CD4-positive, alpha-beta T cell (primary cell): Measurements from ENCODE around the gene FSCN2. TPM values are rescaled to one million over a fixed set of nuclear protein-coding genes. Genes with fewer than 3 reads are reported as not detected.

ENCODE experiments used
- ATAC-seq: fragments of 200-7000 bp; cut with Tn5 transposase; one replicate; pipeline ENCODE4 v1.10.0; 2022; ENCODE audit warnings: mild to moderate bottlenecking; ENCODE audit not compliant: poor library complexity
- CTCF ChIA-PET: fragments of 350-600 bp; sonication (Branson Sonifier 250); formaldehyde crosslinking; loops from one replicate; lab custom pipeline; 2021; ENCODE audit warnings: antibody characterized with exemption, inconsistent platforms; lab: Charles Lee
- POLR2A ChIA-PET: fragments of 350-600 bp; sonication (Branson Sonifier 250); formaldehyde crosslinking; loops from one replicate; lab custom pipeline; 2021; ENCODE audit warnings: antibody characterized with exemption, inconsistent platforms; lab: Charles Lee
- DNase-seq, 14 experiments: peaks; one replicate each; pipeline ENCODE4 v3.0.0-alpha.2; 2013 to 2020; ENCODE audit warnings: mixed read lengths in 2 of 14
- H3K27ac ChIP-seq, 2 donors: one replicate each; pipeline versions ENCODE4 v1.5.1 to v1.7.0; 2013; ENCODE audit warnings: low read length in 2 of 2, low read depth in 1 of 2, mild to moderate bottlenecking in 1 of 2
- H3K27me3 ChIP-seq, 2 experiments: 1 replicate in 1 of 2; 2 replicates in 1 of 2; pipeline versions ENCODE4 v1.6.1 to v1.7.0; 2013; ENCODE audit warnings: low read length in 2 of 2, control low read depth in 1 of 2, mild to moderate bottlenecking in 1 of 2, moderate library complexity in 1 of 2; ENCODE audit not compliant: insufficient read depth in 2 of 2, control insufficient read depth in 1 of 2
- H3K36me3 ChIP-seq: one replicate; pipeline ENCODE4 v1.6.1; 2013; ENCODE audit warnings: low read length, control low read depth; ENCODE audit not compliant: insufficient read depth
- H3K4me1 ChIP-seq: one replicate; pipeline ENCODE4 v1.6.1; 2013; ENCODE audit warnings: low read length, control low read depth; ENCODE audit not compliant: insufficient read depth
- H3K4me3 ChIP-seq: one replicate; pipeline ENCODE4 v1.5.1; 2013; ENCODE audit warnings: mild to moderate bottlenecking, low read length, moderate library complexity
- H3K9me3 ChIP-seq, 2 experiments: 1 replicate in 1 of 2; 2 replicates in 1 of 2; pipeline versions ENCODE4 v1.6.1 to v1.7.0; 2013; ENCODE audit warnings: low read length in 2 of 2, mild to moderate bottlenecking in 2 of 2, control low read depth in 1 of 2, moderate library complexity in 1 of 2; ENCODE audit not compliant: control insufficient read depth in 1 of 2, insufficient read depth in 1 of 2
- H3K27ac Mint-ChIP-seq: one replicate; pipeline ENCODE4 v1.8.0; 2020; ENCODE audit warnings: mixed read lengths
- H3K27me3 Mint-ChIP-seq: one replicate; pipeline ENCODE4 v1.8.0; 2021; ENCODE audit warnings: mixed read lengths
- H3K36me3 Mint-ChIP-seq: one replicate; pipeline ENCODE4 v1.8.0; 2021; ENCODE audit warnings: low read depth, mixed read lengths
- H3K4me1 Mint-ChIP-seq: one replicate; pipeline ENCODE4 v1.8.0; 2021; ENCODE audit warnings: low read depth, mixed read lengths
- H3K4me3 Mint-ChIP-seq: one replicate; pipeline ENCODE4 v1.8.0; 2020; ENCODE audit warnings: mild to moderate bottlenecking, mixed read lengths
- H3K9me3 Mint-ChIP-seq: one replicate; pipeline ENCODE4 v1.8.0; 2020; ENCODE audit warnings: mixed read lengths
- intact Hi-C, 2 experiments: fragments of 100-400 bp; cut with DNase I in 1 of 2; cut with micrococcal nuclease in 1 of 2; formaldehyde crosslinking; loops; one replicate each; pipeline versions ENCODE4 v1.15.1 to v1.9.0; 2023 to 2025; cut with DNase I, micrococcal nuclease
- total RNA-seq, 174 experiments: library from RNA in 2 of 174; stranded (reverse) in 2 of 174; gene quantifications; one replicate each; pipeline ENCODE4 v1.2.3 and lab custom pipeline; 2021 to 2026
- TF ChIP-seq, protein P1 (sequence below): fragments of 200-600 bp; IDR thresholded peaks from one replicate; pipeline ENCODE4 v1.8.0; 2022; ENCODE audit warnings: antibody characterized with exemption, mild to moderate bottlenecking

FSCN2 gene
- total RNA-seq, 2 experiments from 2014 or later: 1.0 to 1.1 TPM

DNA sequence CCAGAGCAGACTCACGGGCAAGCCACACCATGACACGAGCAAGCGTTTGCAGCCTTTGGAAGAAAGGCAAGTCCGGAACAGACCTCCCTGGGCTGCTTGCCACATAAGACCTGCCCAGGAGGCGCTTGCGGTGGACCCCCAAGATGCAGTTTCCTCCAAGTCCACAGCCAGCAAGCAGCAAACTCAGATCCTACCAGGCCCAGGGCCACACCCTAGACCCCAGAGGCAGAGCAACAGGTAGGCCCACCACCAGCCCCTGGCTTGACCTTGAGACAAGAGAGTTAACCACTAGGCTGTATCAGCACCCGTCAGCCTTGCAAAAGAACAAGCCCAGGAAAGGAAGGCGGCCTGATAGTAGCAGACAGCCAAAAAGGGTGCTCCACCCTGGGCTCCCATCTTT, 21.6 kb downstream of the FSCN2 start:
- Mint-ChIP-seq H3K4me1 (peaks cover 30% of the 10 kb centered on the region), H3K27me3 (no peaks in the 10 kb centered on the region), H3K27ac (no peak overlapping the region), H3K4me3 (peak overlapping the region; percentile 90), H3K36me3 (peaks cover 29% of the 10 kb centered on the region), H3K9me3 (no peaks in the 10 kb centered on the region)
- no peak for ATAC-seq
- H3K27ac ChIP-seq: no peak overlapping the region
- H3K4me3 ChIP-seq: no peak overlapping the region
- ChIA-PET POLR2A (interaction anchor here (5.2 kb wide), 1 partner anchor 37 kb away, joined by 93 read pairs; the partner anchor contains the start of gene ACTG1), CTCF (no interaction called here)
- no peak for DNase-seq
- TF ChIP-seq, protein P1, sequence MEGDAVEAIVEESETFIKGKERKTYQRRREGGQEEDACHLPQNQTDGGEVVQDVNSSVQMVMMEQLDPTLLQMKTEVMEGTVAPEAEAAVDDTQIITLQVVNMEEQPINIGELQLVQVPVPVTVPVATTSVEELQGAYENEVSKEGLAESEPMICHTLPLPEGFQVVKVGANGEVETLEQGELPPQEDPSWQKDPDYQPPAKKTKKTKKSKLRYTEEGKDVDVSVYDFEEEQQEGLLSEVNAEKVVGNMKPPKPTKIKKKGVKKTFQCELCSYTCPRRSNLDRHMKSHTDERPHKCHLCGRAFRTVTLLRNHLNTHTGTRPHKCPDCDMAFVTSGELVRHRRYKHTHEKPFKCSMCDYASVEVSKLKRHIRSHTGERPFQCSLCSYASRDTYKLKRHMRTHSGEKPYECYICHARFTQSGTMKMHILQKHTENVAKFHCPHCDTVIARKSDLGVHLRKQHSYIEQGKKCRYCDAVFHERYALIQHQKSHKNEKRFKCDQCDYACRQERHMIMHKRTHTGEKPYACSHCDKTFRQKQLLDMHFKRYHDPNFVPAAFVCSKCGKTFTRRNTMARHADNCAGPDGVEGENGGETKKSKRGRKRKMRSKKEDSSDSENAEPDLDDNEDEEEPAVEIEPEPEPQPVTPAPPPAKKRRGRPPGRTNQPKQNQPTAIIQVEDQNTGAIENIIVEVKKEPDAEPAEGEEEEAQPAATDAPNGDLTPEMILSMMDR: no peak
- H3K9me3 ChIP-seq: no peaks in the 10 kb centered on the region
- H3K27me3 ChIP-seq: no peaks in the 10 kb centered on the region
- peaks cover 41% of the 10 kb centered on the region for H3K4me1 ChIP-seq
- peaks cover 35% of the 10 kb centered on the region for H3K36me3 ChIP-seq
- intact Hi-C loops: loop anchor here in 1 of 2 experiments (5.0 kb wide), 2 partner anchors 313 to 558 kb away; partner anchors contain the start of genes CHMP6, NDUFAF8 and TEPSIN

DNA sequence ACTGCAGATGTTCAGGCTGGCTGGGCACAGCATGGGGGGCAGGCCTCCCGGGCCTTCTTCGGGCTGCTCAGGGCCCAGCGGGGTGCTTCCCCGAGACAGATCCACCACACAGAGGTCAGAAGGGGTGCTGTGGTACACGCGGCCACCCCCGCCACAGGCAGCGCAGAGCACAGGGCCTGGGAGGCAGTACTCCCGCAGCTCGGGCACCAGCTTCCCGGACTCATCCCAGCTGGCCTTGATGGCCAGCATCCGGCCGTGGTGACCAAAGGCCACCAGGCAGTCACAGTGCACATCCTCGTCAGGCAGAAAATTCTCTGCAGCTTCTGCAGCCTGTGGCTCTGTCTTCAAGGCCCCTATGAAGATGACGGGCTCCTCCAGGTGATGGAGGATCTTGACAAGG, 22.1 kb downstream of the FSCN2 start:
- no peak overlapping the region for H3K27ac Mint-ChIP-seq

DNA sequence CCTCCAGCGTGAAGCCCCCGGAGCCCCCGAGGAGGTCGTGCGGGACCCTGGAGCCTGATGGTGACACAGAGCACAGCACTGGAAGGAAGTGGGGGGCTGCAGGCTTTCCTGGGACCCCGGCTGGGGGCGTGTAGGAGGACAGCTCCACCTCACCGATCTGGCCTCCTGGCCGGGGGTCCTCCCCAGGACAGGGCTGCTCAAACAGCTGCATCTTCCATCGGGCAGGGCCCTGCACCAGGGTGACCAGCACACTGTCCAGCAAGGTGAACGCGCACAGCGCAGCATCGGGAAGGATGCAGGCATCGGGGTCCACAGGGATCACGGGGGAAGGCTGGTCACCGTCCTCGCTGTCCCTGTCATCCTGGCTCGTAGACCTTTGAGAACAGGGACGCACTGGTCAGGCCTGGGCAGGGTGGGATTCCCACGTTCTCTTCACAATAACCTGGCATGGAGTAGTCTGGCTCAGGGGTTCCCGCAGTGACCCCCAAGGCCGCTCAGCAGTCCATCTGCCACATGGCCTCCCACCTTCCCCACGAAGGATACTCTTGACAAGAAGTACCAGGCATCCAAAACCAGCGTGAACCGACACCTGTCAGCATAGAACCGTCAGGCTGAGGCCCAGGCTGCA, 22.8 kb downstream of the FSCN2 start:
- Histone ChIP-seq H3K27ac (no peak overlapping the region), H3K36me3 (peaks cover 26% of the 10 kb centered on the region), H3K4me3 (peak overlapping the region; percentile 94), H3K4me1 (peaks cover 41% of the 10 kb centered on the region), H3K9me3 (no peaks in the 10 kb centered on the region), H3K27me3 (no peaks in the 10 kb centered on the region)
- no peak for ATAC-seq
- H3K4me1 Mint-ChIP-seq: peaks cover 30% of the 10 kb centered on the region
- intact Hi-C loops: loop anchor here in 1 of 2 experiments (1.0 to 5.0 kb wide), 3 partner anchors 32 to 559 kb away; partner anchors contain the start of genes CHMP6, NDUFAF8 and TEPSIN
- POLR2A ChIA-PET: interaction anchor here (1.6 to 5.2 kb wide), 4 partner anchors 32 to 1096 kb away, joined by 4 to 93 read pairs (median 12); partner anchors contain the start of genes ACTG1 and CEP131
- no peaks in the 10 kb centered on the region for H3K27me3 Mint-ChIP-seq
- TF ChIP-seq, protein P1: no peak
- H3K9me3 Mint-ChIP-seq: no peaks in the 10 kb centered on the region
- DNase-seq: no peak
- CTCF ChIA-PET: interaction anchor here (2.5 kb wide), 1 partner anchor 32 kb away, joined by 18 read pairs; no protein-coding TSS in a partner anchor
- H3K27ac Mint-ChIP-seq: peak overlapping the region; percentile 58
- peak overlapping the region; percentile 90 for H3K4me3 Mint-ChIP-seq
- H3K36me3 Mint-ChIP-seq: peaks cover 27% of the 10 kb centered on the region

More for the DNA sequence above, 22.1 kb downstream of the FSCN2 start:
- peak overlapping the region; percentile 90 for H3K4me3 Mint-ChIP-seq
- POLR2A ChIA-PET: interaction anchor here (5.2 kb wide), 1 partner anchor 38 kb away, joined by 93 read pairs; the partner anchor contains the start of gene ACTG1
- peaks cover 29% of the 10 kb centered on the region for H3K36me3 Mint-ChIP-seq
- ATAC-seq (no peak), DNase-seq (no peak)
- no peaks in the 10 kb centered on the region for H3K27me3 ChIP-seq
- intact Hi-C loops: loop anchor here in 1 of 2 experiments (5.0 kb wide), 2 partner anchors 313 to 558 kb away; partner anchors contain the start of genes CHMP6, NDUFAF8 and TEPSIN
- H3K9me3 Mint-ChIP-seq: no peaks in the 10 kb centered on the region
- TF ChIP-seq, protein P1: no peak
- no peak overlapping the region for H3K4me3 ChIP-seq
- H3K27me3 Mint-ChIP-seq: no peaks in the 10 kb centered on the region
- H3K4me1 Mint-ChIP-seq: peaks cover 30% of the 10 kb centered on the region
- H3K4me1 ChIP-seq: peaks cover 41% of the 10 kb centered on the region
- H3K36me3 ChIP-seq: peaks cover 32% of the 10 kb centered on the region
- no peak overlapping the region for H3K27ac ChIP-seq
- no peaks in the 10 kb centered on the region for H3K9me3 ChIP-seq
- CTCF ChIA-PET: no interaction called here
